GM18526 (cell line): ENCODE data around the gene PDE7B.

ENCODE experiments used
- POLR2A ChIP-seq: IDR thresholded peaks from 3 replicates; pipeline ENCODE4 v1.6.1; 2011; ENCODE audit not compliant: insufficient read length; ENCODE audit errors: extremely low read depth

The PDE7B gene

DNA sequence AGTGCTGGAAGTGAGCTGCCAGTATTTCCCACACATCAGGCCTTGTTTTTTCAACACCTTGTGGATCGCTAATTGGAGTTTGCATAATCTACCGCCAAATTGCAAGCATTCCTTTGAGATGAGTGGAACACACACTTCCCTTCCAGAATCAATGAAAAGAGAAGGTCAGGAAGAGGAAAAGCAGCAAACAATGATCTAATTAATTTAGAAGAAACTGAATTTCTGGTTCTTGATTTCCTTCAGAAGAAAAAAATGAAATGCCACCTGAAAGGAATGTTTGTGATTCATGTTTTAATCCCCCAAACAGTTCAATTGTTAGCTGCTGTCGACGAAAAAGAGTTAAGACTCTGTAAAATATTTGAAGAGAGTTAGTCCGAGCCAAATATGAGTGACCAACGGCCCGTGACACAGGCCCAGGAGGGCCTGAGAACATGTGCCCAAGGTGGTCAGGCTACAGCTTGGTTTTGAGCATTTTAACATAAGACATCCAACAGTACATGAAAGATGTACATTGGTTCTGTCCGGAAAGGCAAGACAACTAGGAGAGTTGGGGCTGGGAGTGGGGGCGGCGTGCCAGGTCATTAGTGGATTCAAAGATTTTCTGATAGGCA, 216.3 kb downstream of the PDE7B start:
- no peak for TF ChIP-seq POLR2A

DNA sequence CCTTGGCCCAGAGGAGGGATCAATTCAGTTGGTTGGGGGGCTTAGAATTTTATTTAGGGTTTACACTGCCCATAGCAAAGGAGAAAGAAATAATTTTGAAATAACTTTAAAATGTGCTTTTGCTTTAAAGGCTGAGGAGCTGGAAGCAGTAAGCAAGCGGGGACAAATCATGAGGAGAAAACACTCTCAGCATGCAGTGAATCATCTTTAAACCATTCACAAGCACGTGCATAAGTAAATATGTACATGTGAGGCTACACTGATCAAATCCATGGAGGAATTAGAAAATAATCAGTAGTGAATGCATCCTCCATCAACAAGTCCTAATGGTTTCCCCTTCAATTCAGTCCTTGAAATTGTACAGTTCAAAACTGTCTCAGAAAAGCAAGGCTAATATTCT, 217.6 kb downstream of the PDE7B start:
- no peak for TF ChIP-seq POLR2A

DNA sequence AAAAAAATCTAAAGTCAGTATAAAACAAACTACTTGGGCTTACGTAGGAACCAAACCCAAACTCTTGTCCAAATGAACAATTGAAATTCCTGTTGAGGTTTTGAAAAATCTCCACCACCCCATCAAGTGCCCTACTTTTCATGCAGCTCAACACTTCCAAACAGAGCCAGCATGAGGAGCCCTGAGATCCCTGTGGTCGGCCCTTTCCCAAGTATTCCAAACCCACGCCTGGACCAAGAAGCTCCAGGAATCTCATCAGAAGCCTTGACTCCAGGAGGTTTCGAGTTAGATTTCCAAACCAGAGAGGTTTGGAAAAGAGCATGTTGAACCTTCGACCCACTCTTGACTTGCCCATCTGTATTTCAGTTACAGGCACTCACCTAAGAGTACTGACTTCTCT, 219.3 kb downstream of the PDE7B start:
- no peak for TF ChIP-seq POLR2A

DNA sequence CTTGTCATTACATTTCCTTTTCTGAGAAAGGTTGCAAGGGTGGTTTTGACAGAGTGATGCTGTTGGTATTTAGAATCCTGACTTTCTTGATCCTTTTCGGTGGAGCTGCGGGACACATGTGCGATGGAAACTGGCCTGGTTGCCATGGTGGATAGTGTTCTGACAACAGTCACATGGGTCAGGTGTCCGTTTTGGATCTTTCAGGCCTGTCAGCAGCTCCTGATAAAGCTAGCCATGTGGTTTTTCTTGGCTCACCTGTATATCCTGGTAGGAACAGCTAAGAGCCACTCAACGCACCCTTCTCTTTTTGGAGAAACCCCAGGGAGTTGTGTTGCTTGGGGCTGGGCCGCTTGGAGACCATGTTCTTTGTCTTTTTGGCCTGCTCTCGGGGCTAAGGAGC, 221.2 kb downstream of the PDE7B start:
- no peak for TF ChIP-seq POLR2A

DNA sequence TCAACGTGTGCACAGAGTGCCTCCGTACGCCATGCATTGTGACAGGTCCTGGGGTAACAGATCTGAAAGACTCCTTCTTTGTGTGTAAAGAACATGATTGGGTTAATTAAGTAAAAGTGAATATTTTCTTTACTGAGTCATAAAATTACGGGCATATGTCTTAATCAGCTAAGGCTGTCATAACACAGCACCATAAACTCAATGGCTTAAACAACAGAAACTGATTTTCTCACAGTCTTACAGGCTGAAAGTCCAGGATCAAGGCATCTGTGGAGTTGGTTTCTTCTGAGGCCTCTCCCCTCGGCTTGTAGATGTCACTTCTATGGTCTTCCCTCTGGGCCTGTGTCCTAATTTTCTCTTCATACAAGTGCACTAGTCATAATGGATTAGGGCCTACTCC, 221.7 kb downstream of the PDE7B start:
- no peak for TF ChIP-seq POLR2A

DNA sequence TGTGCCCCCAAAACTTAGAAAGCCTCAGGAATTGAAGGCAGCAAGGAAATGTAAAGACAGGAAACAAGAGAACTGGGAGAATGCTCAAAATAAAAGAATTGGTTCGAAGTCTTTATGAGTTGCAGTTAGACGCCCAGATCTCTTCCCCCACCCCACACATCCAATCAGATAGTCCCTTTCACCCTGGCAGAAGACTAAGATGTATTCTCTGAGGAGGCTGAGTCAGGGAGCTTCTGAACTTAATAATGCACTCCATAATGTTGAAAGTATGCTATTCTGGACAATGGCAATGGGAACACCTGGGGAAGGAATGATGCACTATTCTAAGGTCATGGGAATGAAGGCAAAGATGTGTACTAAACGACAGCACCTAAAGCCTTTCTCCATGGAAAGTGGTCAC, 225.0 kb downstream of the PDE7B start:
- TF ChIP-seq POLR2A = no peak

DNA sequence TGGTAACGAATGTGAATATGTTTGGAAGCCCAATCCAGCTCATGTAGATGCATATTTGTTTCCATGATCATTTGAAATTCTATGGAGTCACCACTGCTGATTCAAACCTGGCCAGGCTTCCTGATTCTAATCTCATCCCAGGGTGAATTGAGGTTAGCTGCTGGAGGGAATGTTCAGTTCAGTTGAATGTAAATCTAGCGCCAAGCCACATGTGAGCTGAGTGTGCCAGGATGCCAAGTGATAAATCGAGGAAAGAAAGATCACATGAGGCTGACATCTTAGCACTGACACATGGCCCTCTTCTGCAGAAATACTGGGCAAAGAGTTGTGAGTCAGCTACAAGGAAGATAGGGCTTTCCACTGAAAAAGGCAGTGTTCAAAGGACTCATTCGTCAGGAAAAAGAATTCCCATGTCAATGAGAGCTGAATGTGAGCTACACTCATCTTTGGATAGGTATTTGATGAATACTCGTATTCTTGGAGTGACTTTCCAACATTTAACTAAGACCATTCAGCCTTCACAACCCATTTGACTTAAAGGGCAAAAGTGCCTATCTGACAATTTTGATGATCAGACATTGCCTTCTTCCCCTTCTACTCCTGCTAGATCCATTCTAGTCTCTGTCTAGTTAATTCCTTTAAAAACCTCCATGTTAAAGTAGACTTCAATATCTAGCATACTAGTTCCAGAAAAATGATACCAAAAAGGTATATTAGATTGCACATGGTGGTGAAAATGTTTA, 226.5 kb downstream of the PDE7B start:
- no peak for TF ChIP-seq POLR2A

DNA sequence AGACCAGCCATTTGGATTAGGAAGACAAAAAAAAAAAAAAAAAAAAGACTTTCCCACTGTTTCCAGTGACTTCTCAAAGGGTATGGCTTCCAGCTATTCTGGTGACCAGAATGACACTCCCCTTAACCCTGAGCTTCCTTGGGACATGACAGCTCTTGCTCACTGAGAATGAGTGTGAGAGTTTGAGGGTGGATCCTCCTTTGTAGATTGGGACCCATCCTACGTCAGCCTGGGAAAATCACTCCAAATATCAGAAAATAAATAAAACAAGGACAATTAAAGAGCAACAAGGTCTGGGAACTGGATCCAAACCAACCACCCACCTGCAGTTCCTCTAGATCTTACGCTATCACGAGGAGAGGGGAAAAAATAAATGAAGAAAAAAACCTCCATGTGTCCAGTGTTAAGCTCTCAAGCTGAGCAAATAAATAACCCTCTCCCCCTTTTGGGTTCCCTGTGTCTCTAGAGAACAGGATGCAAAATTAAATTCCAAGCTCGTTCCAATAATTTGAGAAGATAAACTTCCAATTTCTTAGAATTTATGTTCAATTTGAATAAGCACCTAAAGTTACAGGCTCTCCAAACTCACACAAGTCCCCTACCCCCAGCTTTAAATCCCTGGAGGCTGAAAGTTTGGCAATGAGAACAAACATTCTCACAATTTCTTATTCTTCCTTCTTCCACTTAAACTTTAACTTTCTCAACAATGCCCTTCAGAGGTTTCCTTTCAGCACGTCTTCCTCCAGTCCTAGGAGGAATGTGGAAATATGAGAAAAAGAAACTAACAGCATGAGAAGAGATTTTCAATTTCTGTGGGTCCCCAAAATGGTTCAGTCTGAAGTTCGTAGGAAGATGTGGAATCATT, 228.4 kb downstream of the PDE7B start:
- TF ChIP-seq POLR2A = no peak

DNA sequence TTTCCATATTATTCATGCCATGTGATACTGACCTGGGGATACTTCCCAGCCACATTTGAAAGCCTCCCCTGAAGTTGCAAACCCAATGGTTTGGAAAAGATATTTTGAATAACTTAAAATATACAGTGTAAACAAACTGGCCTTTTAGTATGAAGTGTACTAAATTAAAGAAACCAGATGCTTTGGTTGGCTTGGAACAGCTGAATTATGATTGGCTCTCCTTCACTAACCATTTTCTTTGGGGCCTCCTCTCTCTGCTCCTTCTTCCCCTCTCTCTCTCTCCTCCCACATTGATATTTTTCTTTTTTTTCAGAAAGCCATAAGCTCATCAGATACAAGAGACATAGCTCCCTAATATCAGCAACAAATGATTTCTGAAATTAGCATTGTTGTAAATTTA, 232.0 kb downstream of the PDE7B start:
- no peak for TF ChIP-seq POLR2A

DNA sequence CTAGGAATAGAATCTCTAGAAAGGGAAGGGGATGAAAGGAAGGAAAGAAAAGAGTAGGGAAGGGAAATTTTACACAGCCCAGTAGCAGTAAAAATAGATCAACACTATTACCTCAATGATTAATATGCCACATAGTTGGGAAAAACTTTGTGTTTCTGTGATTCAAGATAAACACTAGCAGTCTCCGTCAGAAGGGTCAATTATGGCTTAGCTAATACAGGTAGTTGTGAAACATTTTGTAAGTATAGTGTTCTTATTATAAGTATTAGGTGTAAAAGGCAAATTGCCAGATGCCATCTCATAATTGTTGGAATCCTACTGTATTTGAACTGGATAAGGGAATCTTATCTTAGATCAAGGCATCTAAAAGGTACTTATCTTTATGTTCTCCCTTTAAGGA, 232.9 kb downstream of the PDE7B start:
- no peak for TF ChIP-seq POLR2A

DNA sequence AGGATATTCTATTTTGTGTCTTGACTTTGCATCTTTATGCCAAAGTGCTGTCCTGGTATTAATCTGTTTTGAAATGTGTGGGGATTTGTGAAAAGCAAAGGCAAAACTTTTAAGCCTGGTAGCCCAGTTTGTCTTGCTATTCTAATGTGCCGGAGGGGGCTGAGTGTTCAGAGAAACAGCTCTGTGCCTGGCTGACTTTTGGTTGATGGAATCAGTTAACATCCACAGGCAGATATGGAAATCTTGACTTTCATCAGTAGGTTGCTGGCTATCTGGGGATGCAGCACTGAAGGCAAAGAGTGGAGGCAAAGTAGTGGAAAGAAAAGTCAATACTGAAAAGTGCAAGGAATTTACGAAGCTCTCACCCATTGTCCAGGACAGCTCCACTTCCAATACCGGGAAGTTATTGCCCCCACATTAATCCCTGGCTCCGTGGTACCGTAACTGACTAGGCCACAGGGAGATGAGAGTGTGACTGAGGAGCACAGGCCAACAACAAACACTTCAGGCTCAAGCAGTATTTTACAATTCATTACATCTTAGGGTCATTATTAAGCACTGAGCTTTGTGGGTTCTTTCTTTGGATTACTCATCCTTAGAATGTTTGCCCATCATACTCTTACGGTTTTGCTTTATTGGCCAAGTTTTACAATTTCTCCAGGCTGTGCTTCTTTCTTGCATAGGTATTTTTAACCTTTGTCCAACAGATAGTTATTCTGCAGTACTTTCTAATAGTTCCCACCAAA, 234.0 kb downstream of the PDE7B start:
- TF ChIP-seq POLR2A = no peak

DNA sequence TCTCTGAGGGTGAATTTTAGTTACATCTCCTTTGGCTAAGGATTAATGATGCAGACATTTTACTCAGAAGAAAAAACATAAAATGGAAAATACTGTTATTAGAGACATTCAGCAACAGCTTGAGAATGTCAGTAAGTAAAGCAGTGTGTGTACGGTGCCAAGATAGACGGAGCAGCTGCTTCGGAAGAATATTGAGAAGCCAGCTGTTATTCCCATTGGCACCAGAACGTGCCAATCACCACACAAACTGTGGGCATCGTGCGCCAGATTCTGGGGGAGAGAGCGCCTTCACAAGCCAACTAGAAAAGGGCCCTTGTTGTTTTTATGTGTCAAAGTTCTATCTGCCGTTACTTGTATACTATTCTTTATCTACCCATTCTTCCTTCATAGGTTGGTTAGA, 235.2 kb downstream of the PDE7B start:
- TF ChIP-seq POLR2A = no peak

DNA sequence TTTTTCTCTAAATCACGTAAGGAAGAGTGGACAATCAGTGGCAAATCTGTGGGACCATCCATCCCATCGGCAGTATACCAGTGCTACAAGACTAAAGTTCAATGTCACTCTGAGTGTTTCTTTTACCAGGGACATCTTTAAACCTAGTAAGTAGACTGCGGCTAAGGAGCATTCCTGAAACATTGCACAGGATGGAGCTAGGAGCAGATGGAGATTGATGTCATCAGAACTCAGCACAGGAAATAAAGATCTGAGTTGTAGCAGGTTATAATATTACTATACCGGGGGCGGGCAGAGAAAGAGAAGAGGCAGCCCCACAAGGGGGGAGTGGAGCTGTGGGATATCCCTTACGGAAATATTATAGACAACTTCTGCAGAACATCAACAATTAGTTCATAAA, 236.5 kb downstream of the PDE7B start:
- TF ChIP-seq POLR2A = no peak

DNA sequence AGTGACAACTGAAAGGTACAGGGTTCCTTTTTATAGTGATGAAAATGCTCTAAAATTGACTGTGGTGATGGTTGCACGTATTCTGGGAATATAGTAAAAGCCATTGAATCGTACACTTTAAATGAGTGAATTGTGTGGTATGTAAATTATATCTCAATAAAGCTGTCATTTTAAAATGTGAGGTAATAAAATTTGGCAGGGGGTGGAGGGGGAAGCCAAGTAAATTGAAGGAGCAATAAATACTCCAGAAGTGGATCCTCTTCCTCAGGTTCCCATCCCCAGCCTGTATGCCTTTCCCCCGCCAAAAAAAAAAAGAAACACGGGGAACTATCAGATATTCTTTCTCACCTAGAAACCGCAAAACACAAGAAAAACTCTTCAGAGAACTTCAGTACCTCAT, 237.2 kb downstream of the PDE7B start:
- no peak for TF ChIP-seq POLR2A

DNA sequence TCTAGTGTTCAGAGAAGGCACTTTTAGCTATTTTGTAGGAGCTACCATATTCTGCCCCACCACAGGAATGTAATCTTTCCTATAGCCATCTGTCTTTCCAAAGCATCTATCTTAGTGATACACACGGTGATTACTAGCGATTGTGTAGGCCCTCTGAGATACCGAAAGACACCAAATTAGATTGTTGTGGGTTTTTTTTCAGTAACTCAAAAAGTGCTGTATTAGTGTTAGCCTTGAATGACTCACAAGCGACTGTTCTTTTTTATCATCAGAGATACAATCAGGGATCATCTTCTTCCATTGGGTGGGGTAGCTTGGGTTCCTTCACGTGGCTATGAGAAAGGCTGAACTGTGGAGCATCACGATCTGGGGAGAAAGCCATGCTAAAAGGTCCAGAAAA, 238.4 kb downstream of the PDE7B start:
- no peak for TF ChIP-seq POLR2A
